DMS79 (cell line): ENCODE results near the gene SPCS1.
"Not testable (repeated sequence)": the region's sequence is repeated elsewhere in the genome, so short reads cannot be mapped to it uniquely, and the experiment has no call there.

Source experiments
- DNase-seq: peaks from one replicate; lab custom pipeline; 2025; lab: John Stamatoyannopoulos, UW

SPCS1 gene

GRCh38 chr3:52705688-52706686 is at the start of gene SPCS1, which contains the start of gene GLT8D1:
TSS of gene SPCS1 (plus strand) at chr3:52706106. CDS start at chr3:52706247, 141 bp downstream.
TSS of gene GLT8D1 (minus strand) at chr3:52705791. CDS start at chr3:52700460, 5,331 bp downstream.
- peak; percentile 41 for DNase-seq

GRCh38 chr3:52660046-52660445 is 45.9 kb upstream of the SPCS1 start:
- no peak for DNase-seq

- no peak for DNase-seq
These were observed 42.8 kb upstream of the SPCS1 start for GRCh38 chr3:52663098-52663497.

- no peak for DNase-seq
These were observed 35.0 kb upstream of the SPCS1 start for GRCh38 chr3:52670621-52671521.

GRCh38 chr3:52671676-52672075 is 34.2 kb upstream of the SPCS1 start:
- DNase-seq, result no peak

- not testable (repeated sequence) for DNase-seq
These were observed 29.7 kb upstream of the SPCS1 start for GRCh38 chr3:52676201-52676600.

GRCh38 chr3:52678265-52679198 is 27.4 kb upstream of the SPCS1 start:
- DNase-seq, result no peak

- DNase-seq, result no peak
These were observed 26.7 kb upstream of the SPCS1 start for GRCh38 chr3:52679199-52679538.

- no peak for DNase-seq
These were observed 26.1 kb upstream of the SPCS1 start for GRCh38 chr3:52679811-52680210.

GRCh38 chr3:52681596-52681995 is 24.3 kb upstream of the SPCS1 start:
- no peak for DNase-seq

GRCh38 chr3:52682016-52682415 is 23.9 kb upstream of the SPCS1 start:
- no peak for DNase-seq

- DNase-seq, result no peak
These were observed 22.3 kb upstream of the SPCS1 start for GRCh38 chr3:52683611-52684010.

GRCh38 chr3:52684184-52684583 is 21.7 kb upstream of the SPCS1 start:
- no peak for DNase-seq

GRCh38 chr3:52685285-52685708 is 20.6 kb upstream of the SPCS1 start:
- DNase-seq, result peak; percentile 59

- DNase-seq, result peak; percentile 66
These were observed 19.9 kb upstream of the SPCS1 start, which contains the start of the genes GNL3 and PBRM1 for GRCh38 chr3:52685709-52686691. TSS of gene GNL3 (plus strand) at chr3:52686032. CDS start at chr3:52686093, 61 bp downstream. TSS of gene PBRM1 (minus strand) at chr3:52685913.

GRCh38 chr3:52688266-52688665 is 17.6 kb upstream of the SPCS1 start:
- no peak for DNase-seq

GRCh38 chr3:52689151-52689550 is 16.8 kb upstream of the SPCS1 start:
- DNase-seq, result no peak

GRCh38 chr3:52690560-52690959 is 15.3 kb upstream of the SPCS1 start:
- DNase-seq, result no peak

- DNase-seq, result no peak
These were observed 12.8 kb upstream of the SPCS1 start for GRCh38 chr3:52693071-52693470.
